ENCODE results near the gene ZNF639. TPM values are rescaled to one million over a fixed set of nuclear protein-coding genes. Genes with fewer than 3 reads are reported as not detected.

ZNF639 gene
- total and polyA plus RNA-seq, 2 of the 13 experiments (the other 11 are each of a cell fraction or from before 2014, with no cell fraction given) = 11.6 to 42.4 TPM

- TF ChIP-seq, protein P1, sequence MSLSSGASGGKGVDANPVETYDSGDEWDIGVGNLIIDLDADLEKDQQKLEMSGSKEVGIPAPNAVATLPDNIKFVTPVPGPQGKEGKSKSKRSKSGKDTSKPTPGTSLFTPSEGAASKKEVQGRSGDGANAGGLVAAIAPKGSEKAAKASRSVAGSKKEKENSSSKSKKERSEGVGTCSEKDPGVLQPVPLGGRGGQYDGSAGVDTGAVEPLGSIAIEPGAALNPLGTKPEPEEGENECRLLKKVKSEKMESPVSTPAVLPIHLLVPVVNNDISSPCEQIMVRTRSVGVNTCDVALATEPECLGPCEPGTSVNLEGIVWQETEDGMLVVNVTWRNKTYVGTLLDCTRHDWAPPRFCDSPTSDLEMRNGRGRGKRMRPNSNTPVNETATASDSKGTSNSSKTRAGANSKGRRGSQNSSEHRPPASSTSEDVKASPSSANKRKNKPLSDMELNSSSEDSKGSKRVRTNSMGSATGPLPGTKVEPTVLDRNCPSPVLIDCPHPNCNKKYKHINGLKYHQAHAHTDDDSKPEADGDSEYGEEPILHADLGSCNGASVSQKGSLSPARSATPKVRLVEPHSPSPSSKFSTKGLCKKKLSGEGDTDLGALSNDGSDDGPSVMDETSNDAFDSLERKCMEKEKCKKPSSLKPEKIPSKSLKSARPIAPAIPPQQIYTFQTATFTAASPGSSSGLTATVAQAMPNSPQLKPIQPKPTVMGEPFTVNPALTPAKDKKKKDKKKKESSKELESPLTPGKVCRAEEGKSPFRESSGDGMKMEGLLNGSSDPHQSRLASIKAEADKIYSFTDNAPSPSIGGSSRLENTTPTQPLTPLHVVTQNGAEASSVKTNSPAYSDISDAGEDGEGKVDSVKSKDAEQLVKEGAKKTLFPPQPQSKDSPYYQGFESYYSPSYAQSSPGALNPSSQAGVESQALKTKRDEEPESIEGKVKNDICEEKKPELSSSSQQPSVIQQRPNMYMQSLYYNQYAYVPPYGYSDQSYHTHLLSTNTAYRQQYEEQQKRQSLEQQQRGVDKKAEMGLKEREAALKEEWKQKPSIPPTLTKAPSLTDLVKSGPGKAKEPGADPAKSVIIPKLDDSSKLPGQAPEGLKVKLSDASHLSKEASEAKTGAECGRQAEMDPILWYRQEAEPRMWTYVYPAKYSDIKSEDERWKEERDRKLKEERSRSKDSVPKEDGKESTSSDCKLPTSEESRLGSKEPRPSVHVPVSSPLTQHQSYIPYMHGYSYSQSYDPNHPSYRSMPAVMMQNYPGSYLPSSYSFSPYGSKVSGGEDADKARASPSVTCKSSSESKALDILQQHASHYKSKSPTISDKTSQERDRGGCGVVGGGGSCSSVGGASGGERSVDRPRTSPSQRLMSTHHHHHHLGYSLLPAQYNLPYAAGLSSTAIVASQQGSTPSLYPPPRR (CRISPR knock-in tag; IDR thresholded peaks at IDR 0.05; ENCODE audit: borderline replicate concordance) = no peak
- no peak for TF ChIP-seq JARID2 (CRISPR knock-in tag; IDR thresholded peaks at IDR 0.05; ENCODE audit: insufficient replicate concordance)
- no peak for TF ChIP-seq ZNF652 (CRISPR knock-in tag; IDR thresholded peaks at IDR 0.05; ENCODE audit: borderline replicate concordance, low read depth)
- TF ChIP-seq TOE1 (CRISPR knock-in tag; IDR thresholded peaks at IDR 0.05) = 0 out of 2 replicates have a peak, but pooled peaks have one; percentile 77
- TF ChIP-seq ZNF224 (CRISPR knock-in tag; IDR thresholded peaks at IDR 0.05) = no peak
- no peak for TF ChIP-seq ZNF496 (CRISPR knock-in tag; IDR thresholded peaks at IDR 0.05; ENCODE audit: insufficient replicate concordance)
- TF ChIP-seq GMEB1 (CRISPR knock-in tag; IDR thresholded peaks at IDR 0.05; ENCODE audit: borderline replicate concordance) = peak; percentile 52; the same call in 1 of the 2 replicates
- TF ChIP-seq, protein P2, sequence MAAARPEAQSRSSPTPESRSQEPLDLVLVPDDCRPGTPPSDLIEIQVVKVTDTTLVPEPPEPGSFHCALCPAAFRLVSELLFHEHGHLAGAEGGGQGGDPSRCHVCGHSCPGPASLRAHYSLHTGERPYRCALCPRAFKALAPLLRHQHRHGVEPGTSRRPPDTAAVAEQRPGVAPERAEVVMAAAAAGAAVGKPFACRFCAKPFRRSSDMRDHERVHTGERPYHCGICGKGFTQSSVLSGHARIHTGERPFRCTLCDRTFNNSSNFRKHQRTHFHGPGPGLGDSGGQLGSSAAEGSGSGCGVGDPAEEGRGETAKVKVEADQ (CRISPR knock-in tag; IDR thresholded peaks at IDR 0.05; ENCODE audit: borderline replicate concordance) = no peak
- no peak for TF ChIP-seq PTBP1 (IDR thresholded peaks at IDR 0.05; ENCODE audit: low read depth, low read length, poor library complexity, severe bottlenecking)
- no peak for TF ChIP-seq SUZ12 (IDR thresholded peaks at IDR 0.05; ENCODE audit: low read depth, low read length)
- TF ChIP-seq ZNF703 (CRISPR knock-in tag; IDR thresholded peaks at IDR 0.05; ENCODE audit: borderline replicate concordance) = no peak
- TF ChIP-seq ZNF44 (CRISPR knock-in tag; IDR thresholded peaks at IDR 0.05) = no peak
- no peak for TF ChIP-seq ZFP1 (CRISPR knock-in tag; IDR thresholded peaks at IDR 0.05)
- no peak for TF ChIP-seq ZNF773 (CRISPR knock-in tag; IDR thresholded peaks at IDR 0.05; ENCODE audit: borderline replicate concordance)
- peak; percentile 54; the same call in 1 of the 2 replicates for TF ChIP-seq HES4 (CRISPR knock-in tag; IDR thresholded peaks at IDR 0.05; ENCODE audit: borderline replicate concordance)
- TF ChIP-seq MAF1 (CRISPR knock-in tag; IDR thresholded peaks at IDR 0.05; ENCODE audit: borderline replicate concordance) = 0 out of 2 replicates have a peak, but pooled peaks have one; percentile 82
- no peak; the same call in 1 of the 2 replicates for TF ChIP-seq TOPORS (CRISPR knock-in tag; IDR thresholded peaks at IDR 0.05)
- TF ChIP-seq, protein P3, sequence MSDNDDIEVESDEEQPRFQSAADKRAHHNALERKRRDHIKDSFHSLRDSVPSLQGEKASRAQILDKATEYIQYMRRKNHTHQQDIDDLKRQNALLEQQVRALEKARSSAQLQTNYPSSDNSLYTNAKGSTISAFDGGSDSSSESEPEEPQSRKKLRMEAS (IDR thresholded peaks at IDR 0.05) = peak; percentile 62
- no peak for TF ChIP-seq ZNF549 (CRISPR knock-in tag; IDR thresholded peaks at IDR 0.05)
- TF ChIP-seq SP140L (CRISPR knock-in tag; IDR thresholded peaks at IDR 0.05; ENCODE audit: borderline replicate concordance) = no peak
- TF ChIP-seq MBNL3 (CRISPR knock-in tag; conservative IDR thresholded peaks at IDR 0.05) = no peak
Observed at GRCh38 chr3:179347345-179348194, 24.7 kb downstream of the ZNF639 start, which contains the start of gene MFN1 (continued).
